ENCODE measurements around the gene PRSS37. TPM values are rescaled to one million over a fixed set of nuclear protein-coding genes. Genes with fewer than 3 reads are reported as not detected.
"Not testable (repeated sequence)": the region's sequence is repeated elsewhere in the genome, so short reads cannot be mapped to it uniquely, and the experiment has no call there.

PRSS37 gene
- total RNA-seq, 2 experiments from 2014 or later, result not detected

DNA sequence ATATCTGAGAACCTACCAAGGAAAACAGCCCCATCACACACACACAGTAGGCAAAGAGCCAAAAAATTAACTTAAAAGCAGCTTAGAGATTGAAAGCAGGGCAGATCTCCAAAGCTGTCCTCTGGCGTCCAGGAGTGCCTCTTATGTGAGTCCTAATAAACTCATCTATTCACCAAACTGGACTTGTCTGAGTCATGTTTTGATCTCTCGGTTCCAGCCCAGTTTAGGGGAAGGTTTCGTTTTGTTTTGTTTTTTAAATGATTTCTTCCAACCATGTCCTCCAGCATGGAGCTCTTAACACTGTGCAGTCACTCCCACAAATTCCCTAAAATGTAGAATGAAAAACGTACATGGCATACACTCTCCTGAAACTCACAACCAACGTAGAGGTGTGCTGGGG lies 6.7 kb upstream of the PRSS37 start:
- H3K9me3 Mint-ChIP-seq (ENCODE audit: insufficient read depth), result no peaks in the 10 kb centered on the region
- DNase-seq (no peak), ATAC-seq (no peak)
- H3K4me3 Mint-ChIP-seq, result no peak overlapping the region
- no peaks in the 10 kb centered on the region for H3K36me3 Mint-ChIP-seq (ENCODE audit: low read depth)
- no peaks in the 10 kb centered on the region for H3K4me1 Mint-ChIP-seq (ENCODE audit: low read depth)
- ChIA-PET POLR2A (interaction anchor here (0.7 kb wide), 1 partner anchor 53 kb away, joined by 4 read pairs; no protein-coding TSS in a partner anchor), CTCF (no interaction called here)
- no peaks in the 10 kb centered on the region for H3K27me3 Mint-ChIP-seq (ENCODE audit: low read depth)
- no peak overlapping the region for H3K27ac Mint-ChIP-seq

- Mint-ChIP-seq H3K36me3 (ENCODE audit: low read depth) (no peaks in the 10 kb centered on the region), H3K27ac (no peak overlapping the region), H3K4me3 (no peak overlapping the region), H3K9me3 (ENCODE audit: insufficient read depth) (no peaks in the 10 kb centered on the region), H3K4me1 (ENCODE audit: low read depth) (no peaks in the 10 kb centered on the region), H3K27me3 (ENCODE audit: low read depth) (no peaks in the 10 kb centered on the region)
- DNase-seq, result no peak
- no peak for ATAC-seq
- CTCF ChIA-PET, result no interaction called here
- POLR2A ChIA-PET, result no interaction called here
Measured at GRCh38 chr7:141844256-141844655, 3.0 kb upstream of the PRSS37 start.

DNA sequence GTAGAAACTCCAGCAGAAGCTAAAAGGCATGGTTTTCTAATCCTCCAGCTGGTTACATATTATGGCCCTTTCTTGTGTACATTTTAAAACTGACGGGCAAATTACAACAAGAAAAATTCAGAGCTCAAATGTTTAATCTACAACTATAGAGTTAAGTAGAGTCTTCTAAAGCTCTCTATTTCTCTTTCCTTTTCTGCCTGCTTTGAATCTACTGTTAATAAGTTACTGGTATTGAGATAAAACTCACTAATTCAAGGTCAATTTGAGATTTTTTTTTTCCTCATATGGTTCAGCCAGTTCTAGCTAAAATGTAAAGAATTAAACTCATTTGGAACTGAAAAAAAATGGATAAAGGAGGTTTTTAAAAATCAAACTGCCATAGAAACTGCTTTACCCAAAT lies 1.6 kb upstream of the PRSS37 start:
- no peak for DNase-seq
- no peaks in the 10 kb centered on the region for H3K9me3 Mint-ChIP-seq (ENCODE audit: insufficient read depth)
- no peaks in the 10 kb centered on the region for H3K36me3 Mint-ChIP-seq (ENCODE audit: low read depth)
- ChIA-PET POLR2A (interaction anchor here (0.5 kb wide), 1 partner anchor 1460 kb away, joined by 3 read pairs; no protein-coding TSS in a partner anchor), CTCF (interaction anchor here (0.9 to 1.1 kb wide), 2 partner anchors 10 to 17 kb away, joined by 3 to 4 read pairs; no protein-coding TSS in a partner anchor)
- no peaks in the 10 kb centered on the region for H3K4me1 Mint-ChIP-seq (ENCODE audit: low read depth)
- no peak overlapping the region for H3K4me3 Mint-ChIP-seq
- H3K27me3 Mint-ChIP-seq (ENCODE audit: low read depth), result no peaks in the 10 kb centered on the region
- no peak overlapping the region for H3K27ac Mint-ChIP-seq
- no peak for ATAC-seq

DNA sequence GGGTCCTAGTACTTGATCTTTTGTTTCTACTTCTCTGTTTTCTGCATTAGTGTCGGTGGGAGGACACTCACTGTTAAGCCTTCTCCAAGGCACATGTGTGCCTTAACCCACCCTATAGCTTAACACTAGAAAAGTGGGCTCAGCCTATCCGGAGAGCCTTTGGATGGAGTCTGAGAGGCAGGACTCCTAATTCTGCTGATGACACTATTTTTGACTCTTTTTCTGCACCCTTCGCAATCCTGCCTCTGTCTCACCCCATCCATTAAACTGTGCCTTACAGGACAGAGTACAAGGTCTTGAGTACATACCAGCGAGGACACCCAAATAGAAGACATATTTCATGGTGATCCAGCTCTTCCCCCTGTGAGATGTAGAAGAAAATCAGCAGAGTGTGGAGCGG lies 577 bp downstream of the PRSS37 start:
- Mint-ChIP-seq H3K27me3 (ENCODE audit: low read depth) (no peaks in the 10 kb centered on the region), H3K4me3 (no peak overlapping the region), H3K9me3 (ENCODE audit: insufficient read depth) (no peaks in the 10 kb centered on the region), H3K36me3 (ENCODE audit: low read depth) (no peaks in the 10 kb centered on the region), H3K4me1 (ENCODE audit: low read depth) (no peaks in the 10 kb centered on the region), H3K27ac (no peak overlapping the region)
- ATAC-seq (no peak), DNase-seq (no peak)
- ChIA-PET CTCF (interaction anchor here (1.5 kb wide), 1 partner anchor 55 kb away, joined by 4 read pairs; no protein-coding TSS in a partner anchor), POLR2A (no interaction called here)

- no peak for ATAC-seq
- ChIA-PET POLR2A (no interaction called here), CTCF (no interaction called here)
- Mint-ChIP-seq H3K36me3 (ENCODE audit: low read depth) (no peaks in the 10 kb centered on the region), H3K9me3 (ENCODE audit: insufficient read depth) (no peaks in the 10 kb centered on the region), H3K4me1 (ENCODE audit: low read depth) (no peaks in the 10 kb centered on the region), H3K4me3 (no peak overlapping the region), H3K27me3 (ENCODE audit: low read depth) (no peaks in the 10 kb centered on the region), H3K27ac (no peak overlapping the region)
- no peak for DNase-seq
Measured at GRCh38 chr7:141839256-141839655, 2.0 kb downstream of the PRSS37 start.

DNA sequence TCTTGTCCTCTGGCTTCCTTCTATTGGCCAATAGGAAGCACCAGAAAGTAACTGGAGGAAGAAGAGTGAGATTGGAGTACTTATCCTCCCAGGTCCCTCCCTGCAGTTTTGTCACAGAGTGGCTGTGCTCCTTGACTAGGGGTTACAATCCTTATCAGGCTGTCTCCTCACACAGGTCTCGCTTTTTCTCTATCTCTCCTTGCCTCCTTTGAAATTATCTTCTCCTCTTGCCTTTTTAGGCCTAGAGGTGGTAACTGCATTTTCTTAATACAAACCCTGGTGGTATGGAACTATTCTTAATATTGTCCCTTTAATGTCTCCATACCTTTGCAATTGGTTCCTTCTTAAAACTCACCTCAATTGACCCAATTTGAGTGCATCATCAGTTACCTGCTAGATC lies 2.7 kb downstream of the PRSS37 start:
- ChIA-PET POLR2A (no interaction called here), CTCF (no interaction called here)
- H3K27ac Mint-ChIP-seq, result no peak overlapping the region
- no peaks in the 10 kb centered on the region for H3K36me3 Mint-ChIP-seq (ENCODE audit: low read depth)
- no peak overlapping the region for H3K4me3 Mint-ChIP-seq
- H3K4me1 Mint-ChIP-seq (ENCODE audit: low read depth), result no peaks in the 10 kb centered on the region
- ATAC-seq (no peak), DNase-seq (no peak)
- no peaks in the 10 kb centered on the region for H3K27me3 Mint-ChIP-seq (ENCODE audit: low read depth)
- no peaks in the 10 kb centered on the region for H3K9me3 Mint-ChIP-seq (ENCODE audit: insufficient read depth)

DNA sequence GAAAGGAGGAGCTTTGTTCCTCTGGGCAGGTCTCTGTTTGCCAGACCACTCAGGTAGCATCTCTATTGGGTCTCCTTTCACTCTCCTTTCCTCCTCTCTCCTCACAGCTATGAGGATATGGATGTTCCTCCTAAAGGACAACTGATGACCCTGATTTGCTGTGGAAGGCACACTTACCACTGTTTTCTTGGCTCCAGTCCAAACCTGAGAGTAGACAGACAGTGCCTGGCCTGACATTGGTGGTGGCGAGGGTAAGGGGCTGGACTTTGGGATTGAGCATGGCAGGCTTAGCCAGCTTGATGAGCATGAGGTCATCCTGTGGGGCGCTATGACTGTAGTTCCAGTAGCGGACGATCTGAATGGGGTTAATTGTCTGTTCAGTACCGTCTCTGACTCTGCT lies 3.6 kb downstream of the PRSS37 start:
- H3K4me3 Mint-ChIP-seq, result no peak overlapping the region
- H3K27me3 Mint-ChIP-seq (ENCODE audit: low read depth), result no peaks in the 10 kb centered on the region
- ChIA-PET CTCF (no interaction called here), POLR2A (no interaction called here)
- no peak overlapping the region for H3K27ac Mint-ChIP-seq
- no peaks in the 10 kb centered on the region for H3K9me3 Mint-ChIP-seq (ENCODE audit: insufficient read depth)
- no peaks in the 10 kb centered on the region for H3K4me1 Mint-ChIP-seq (ENCODE audit: low read depth)
- H3K36me3 Mint-ChIP-seq (ENCODE audit: low read depth), result no peaks in the 10 kb centered on the region
- ATAC-seq, result no peak
- no peak for DNase-seq

- DNase-seq; H3K27ac Mint-ChIP-seq; H3K4me1 Mint-ChIP-seq (ENCODE audit: low read depth); H3K4me3 Mint-ChIP-seq; CTCF ChIA-PET; H3K27me3 Mint-ChIP-seq (ENCODE audit: low read depth); POLR2A ChIA-PET; ATAC-seq; H3K36me3 Mint-ChIP-seq (ENCODE audit: low read depth): not testable (repeated sequence)
- peaks cover 31% of the 10 kb centered on the region for H3K9me3 Mint-ChIP-seq (ENCODE audit: insufficient read depth)
Measured at GRCh38 chr7:141822432-141822831, 18.9 kb downstream of the PRSS37 start.

- CTCF ChIA-PET, result no interaction called here
- Mint-ChIP-seq H3K36me3 (ENCODE audit: low read depth) (peaks cover 2% of the 10 kb centered on the region), H3K9me3 (ENCODE audit: insufficient read depth) (peaks cover 31% of the 10 kb centered on the region), H3K4me3 (no peak overlapping the region), H3K4me1 (ENCODE audit: low read depth) (no peaks in the 10 kb centered on the region), H3K27me3 (ENCODE audit: low read depth) (no peaks in the 10 kb centered on the region), H3K27ac (no peak overlapping the region)
- no peak for DNase-seq
- no peak for ATAC-seq
- POLR2A ChIA-PET, result interaction anchor here (0.7 kb wide), 1 partner anchor 333 kb away, joined by 3 read pairs; no protein-coding TSS in a partner anchor
Measured at GRCh38 chr7:141820067-141820466, 21.2 kb downstream of the PRSS37 start.

DNA sequence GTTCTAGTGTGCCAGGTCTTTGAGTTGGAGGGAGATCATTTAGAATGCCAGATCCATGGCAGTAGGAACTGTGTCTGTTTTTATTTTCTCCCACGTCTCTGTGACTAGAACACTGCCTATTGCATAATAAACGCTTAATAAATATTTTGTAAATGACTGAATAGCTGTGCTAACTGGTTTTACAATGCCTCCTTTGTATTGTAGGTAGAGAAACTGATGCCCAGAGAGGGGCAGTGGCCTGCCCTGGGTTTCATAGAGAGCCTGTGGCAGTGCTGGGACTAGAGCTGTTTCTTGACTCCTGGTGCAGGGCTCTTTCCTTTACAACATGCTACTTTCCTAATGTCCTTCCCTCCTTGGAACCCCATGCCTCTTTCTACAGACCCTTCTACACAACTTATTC lies 48.8 kb downstream of the PRSS37 start:
- Mint-ChIP-seq H3K4me3 (no peak overlapping the region), H3K27me3 (ENCODE audit: low read depth) (no peaks in the 10 kb centered on the region), H3K9me3 (ENCODE audit: insufficient read depth) (no peaks in the 10 kb centered on the region), H3K36me3 (ENCODE audit: low read depth) (no peaks in the 10 kb centered on the region), H3K4me1 (ENCODE audit: low read depth) (no peaks in the 10 kb centered on the region), H3K27ac (no peak overlapping the region)
- DNase-seq (no peak), ATAC-seq (no peak)
- ChIA-PET CTCF (no interaction called here), POLR2A (no interaction called here)

GRCh38 chr7:141789917-141790316 lies 51.4 kb downstream of the PRSS37 start, which contains the start of gene TAS2R5:
TAS2R5 (plus strand) TSS chr7:141790217; CDS start chr7:141790362, 145 bp downstream.
- no peaks in the 10 kb centered on the region for H3K4me1 Mint-ChIP-seq (ENCODE audit: low read depth)
- no peaks in the 10 kb centered on the region for H3K27me3 Mint-ChIP-seq (ENCODE audit: low read depth)
- H3K9me3 Mint-ChIP-seq (ENCODE audit: insufficient read depth), result no peaks in the 10 kb centered on the region
- ChIA-PET CTCF (no interaction called here), POLR2A (no interaction called here)
- H3K4me3 Mint-ChIP-seq, result no peak within 1 kb of the TSS
- H3K36me3 Mint-ChIP-seq (ENCODE audit: low read depth), result no peaks in the 10 kb centered on the region
- H3K27ac Mint-ChIP-seq, result no peak within 1 kb of the TSS
- no peak for ATAC-seq
- no peak for DNase-seq

DNA sequence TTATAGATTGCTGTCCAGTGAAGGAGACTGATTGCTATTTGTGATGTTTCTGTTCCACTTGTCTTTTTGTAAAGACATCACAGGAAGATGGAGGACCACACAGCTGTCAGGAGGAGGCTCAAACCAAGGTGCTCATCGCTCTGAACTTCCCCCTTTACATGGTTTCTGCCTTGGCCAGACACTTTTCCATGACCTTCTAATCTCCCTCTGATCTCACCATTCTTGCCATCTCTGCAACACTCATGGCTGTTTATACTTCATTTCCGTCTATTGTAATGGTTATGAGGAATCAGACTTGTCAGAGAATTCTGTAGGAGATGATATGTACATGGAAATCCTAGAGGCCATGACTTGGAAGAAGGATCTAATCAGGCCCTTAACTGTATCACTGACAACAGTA lies 53.0 kb downstream of the PRSS37 start:
- H3K27ac Mint-ChIP-seq, result no peak overlapping the region
- POLR2A ChIA-PET, result no interaction called here
- DNase-seq (no peak), ATAC-seq (no peak)
- H3K4me3 Mint-ChIP-seq, result no peak overlapping the region
- CTCF ChIA-PET, result no interaction called here
- H3K27me3 Mint-ChIP-seq (ENCODE audit: low read depth), result no peaks in the 10 kb centered on the region
- no peaks in the 10 kb centered on the region for H3K9me3 Mint-ChIP-seq (ENCODE audit: insufficient read depth)
- no peaks in the 10 kb centered on the region for H3K36me3 Mint-ChIP-seq (ENCODE audit: low read depth)
- H3K4me1 Mint-ChIP-seq (ENCODE audit: low read depth), result no peaks in the 10 kb centered on the region
